ENCODE measurements around the gene DGKD.

DNA sequence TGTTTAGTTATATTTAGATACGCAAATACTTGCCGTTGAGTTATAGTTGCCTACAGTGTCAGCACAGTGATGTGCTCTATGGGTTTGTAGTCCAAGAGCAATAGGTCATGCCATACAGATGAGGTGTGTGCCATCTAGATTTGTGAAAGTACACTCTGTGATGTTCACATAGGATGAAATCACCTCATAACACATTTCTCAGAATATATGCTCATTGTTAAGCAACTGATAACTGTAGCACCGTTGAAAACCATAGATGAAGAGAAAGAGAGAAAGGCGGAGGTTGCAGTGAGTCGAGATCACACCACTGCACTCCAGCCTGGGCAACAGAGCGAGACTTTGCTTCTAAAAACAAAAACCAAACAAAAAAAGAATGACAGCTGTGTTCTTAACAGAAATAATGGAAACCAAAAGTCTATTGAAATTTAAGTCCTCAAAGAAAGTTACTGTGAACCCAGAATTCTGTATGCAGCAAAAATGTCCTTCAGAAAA is 9.5 kb downstream of the DGKD start:
- no peak for TF ChIP-seq ZNF274 (IDR thresholded peaks at IDR 0.05; ENCODE audit: low read depth, low read length)
- no peak for TF ChIP-seq SUZ12 (IDR thresholded peaks at IDR 0.05; ENCODE audit: extremely low read depth, insufficient read depth, insufficient read length)

Measured in NT2/D1 (cell line).